ENCODE results near the gene MISP.

Gene MISP

DNA sequence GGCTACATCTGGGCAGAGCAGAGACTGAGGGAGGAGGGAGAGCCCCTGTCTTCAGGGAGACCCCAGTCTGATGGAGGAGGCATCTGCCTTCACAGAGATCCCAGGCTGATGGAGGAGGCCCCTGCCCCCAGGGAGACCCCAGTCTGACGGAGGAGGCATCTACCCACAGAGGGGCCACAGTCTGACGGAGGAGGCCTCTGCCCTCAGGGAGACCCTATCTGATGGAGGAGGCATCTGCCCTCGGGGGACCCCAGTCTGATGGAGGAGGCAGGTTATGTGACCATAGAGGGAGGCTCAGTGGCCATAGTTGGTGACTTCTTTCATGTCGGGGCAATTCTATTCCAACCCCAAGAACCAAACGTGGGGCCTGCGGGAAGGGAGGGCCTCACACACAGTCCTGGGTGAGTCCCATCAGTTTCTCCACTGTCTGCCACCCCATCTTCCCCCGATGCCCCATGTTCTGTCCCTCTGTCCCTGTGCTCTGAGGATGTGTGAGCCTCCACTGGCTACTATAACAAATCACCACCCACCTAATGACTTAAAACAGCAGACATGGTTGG lies 14.3 kb downstream of the MISP start:
- TF ChIP-seq, protein P1, sequence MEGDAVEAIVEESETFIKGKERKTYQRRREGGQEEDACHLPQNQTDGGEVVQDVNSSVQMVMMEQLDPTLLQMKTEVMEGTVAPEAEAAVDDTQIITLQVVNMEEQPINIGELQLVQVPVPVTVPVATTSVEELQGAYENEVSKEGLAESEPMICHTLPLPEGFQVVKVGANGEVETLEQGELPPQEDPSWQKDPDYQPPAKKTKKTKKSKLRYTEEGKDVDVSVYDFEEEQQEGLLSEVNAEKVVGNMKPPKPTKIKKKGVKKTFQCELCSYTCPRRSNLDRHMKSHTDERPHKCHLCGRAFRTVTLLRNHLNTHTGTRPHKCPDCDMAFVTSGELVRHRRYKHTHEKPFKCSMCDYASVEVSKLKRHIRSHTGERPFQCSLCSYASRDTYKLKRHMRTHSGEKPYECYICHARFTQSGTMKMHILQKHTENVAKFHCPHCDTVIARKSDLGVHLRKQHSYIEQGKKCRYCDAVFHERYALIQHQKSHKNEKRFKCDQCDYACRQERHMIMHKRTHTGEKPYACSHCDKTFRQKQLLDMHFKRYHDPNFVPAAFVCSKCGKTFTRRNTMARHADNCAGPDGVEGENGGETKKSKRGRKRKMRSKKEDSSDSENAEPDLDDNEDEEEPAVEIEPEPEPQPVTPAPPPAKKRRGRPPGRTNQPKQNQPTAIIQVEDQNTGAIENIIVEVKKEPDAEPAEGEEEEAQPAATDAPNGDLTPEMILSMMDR (IDR thresholded peaks at IDR 0.05; ENCODE audit: insufficient read depth, low read depth, low read length, missing control alignments) = no peak
- H3K4me3 ChIP-seq (ENCODE audit: low read depth, low read length) = no peak overlapping the region
- no peak for DNase-seq (ENCODE audit: low read depth)

DNA sequence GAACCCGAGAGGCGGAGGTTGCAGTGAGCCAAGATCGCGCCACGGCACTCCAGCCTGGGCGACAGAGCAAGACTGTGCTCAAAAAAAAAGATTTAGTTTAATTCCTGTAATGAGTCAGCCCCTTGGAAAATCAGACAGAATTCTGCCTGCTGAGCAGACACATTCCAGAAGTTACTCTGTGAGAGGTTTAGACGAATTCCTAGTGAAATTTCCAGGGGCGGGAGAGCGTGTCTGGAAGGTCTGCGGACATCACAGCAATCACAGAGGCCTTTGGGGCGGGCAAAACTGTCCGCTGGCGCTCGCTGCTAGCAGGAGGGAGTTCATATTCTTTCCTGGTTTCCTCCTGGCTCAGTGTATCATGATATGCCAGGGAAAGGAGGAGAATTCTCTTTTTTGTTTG lies 17.5 kb downstream of the MISP start:
- no peak for DNase-seq (ENCODE audit: low read depth)
- TF ChIP-seq, protein P1 (IDR thresholded peaks at IDR 0.05; ENCODE audit: insufficient read depth, low read depth, low read length, missing control alignments) = no peak
- no peak overlapping the region for H3K4me3 ChIP-seq (ENCODE audit: low read depth, low read length)

DNA sequence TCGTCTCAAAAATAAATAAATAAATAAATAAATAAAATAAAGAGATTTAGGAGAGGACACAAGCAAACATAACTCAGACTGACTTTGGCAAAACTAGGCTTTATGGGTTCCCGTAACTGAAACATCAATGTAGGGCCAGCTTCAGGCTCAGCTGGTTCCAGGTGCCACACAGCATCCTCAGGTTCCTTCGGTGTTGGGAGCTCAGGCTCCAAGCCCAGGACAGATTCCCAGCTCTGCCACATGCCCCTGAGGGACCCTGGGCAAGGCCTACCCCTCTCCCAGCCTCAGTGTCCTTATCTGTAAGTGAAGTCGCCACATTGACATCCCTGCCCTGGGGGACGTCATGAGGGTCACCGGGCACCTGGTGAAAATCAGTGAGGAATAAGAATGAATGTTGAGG lies 18.7 kb downstream of the MISP start:
- TF ChIP-seq, protein P1 (IDR thresholded peaks at IDR 0.05; ENCODE audit: insufficient read depth, low read depth, low read length, missing control alignments) = no peak
- H3K4me3 ChIP-seq (ENCODE audit: low read depth, low read length) = no peak overlapping the region
- no peak for DNase-seq (ENCODE audit: low read depth)

DNA sequence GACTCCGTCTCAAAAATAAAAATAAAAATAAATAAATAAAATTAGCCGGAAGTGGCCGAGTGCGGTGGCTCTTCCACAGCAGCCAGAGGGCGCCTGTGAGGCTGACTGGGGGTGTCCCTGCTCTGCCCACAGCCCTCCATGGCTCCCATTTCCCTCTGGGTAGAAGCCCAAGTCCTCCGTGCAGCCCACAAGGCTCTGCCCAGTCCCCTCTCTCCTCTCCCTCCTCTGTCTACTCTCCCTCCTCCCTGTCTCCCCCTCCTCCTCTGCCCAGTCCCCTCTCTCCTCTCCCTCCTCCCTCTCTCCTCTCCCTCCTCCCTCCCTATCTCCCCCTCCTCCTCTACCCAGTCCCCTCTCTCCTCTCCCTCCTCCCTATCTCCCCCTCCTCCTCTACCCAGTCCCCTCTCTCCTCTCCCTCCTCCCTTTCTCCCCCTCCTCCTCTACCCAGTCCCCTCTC lies 20.4 kb downstream of the MISP start:
- H3K4me3 ChIP-seq (ENCODE audit: low read depth, low read length) = no peak overlapping the region
- DNase-seq (ENCODE audit: low read depth) = peak; percentile 67
- TF ChIP-seq, protein P1 (IDR thresholded peaks at IDR 0.05; ENCODE audit: insufficient read depth, low read depth, low read length, missing control alignments) = peak; percentile 57

DNA sequence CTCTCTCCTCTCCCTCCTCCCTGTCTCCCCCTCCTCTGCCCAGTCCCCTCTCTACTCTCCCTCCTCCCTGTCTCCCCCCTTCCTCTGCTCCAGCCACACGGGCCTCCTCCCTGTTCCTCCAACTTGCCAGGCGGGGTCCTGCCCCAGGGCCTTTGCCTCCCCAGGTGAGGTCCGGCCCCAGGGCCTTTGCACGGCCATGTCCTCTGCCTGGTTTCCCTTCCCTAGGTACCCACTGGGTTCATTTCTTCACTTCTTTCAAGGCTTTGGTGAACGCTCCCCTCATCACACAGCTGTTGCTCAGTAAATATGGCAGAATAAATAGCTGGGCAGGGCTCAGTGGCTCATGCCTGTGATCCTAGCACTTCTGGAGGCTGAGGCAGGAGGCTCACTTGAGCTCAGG lies 21.2 kb downstream of the MISP start:
- TF ChIP-seq, protein P1 (IDR thresholded peaks at IDR 0.05; ENCODE audit: insufficient read depth, low read depth, low read length, missing control alignments) = no peak
- DNase-seq (ENCODE audit: low read depth) = no peak
- no peak overlapping the region for H3K4me3 ChIP-seq (ENCODE audit: low read depth, low read length)

DNA sequence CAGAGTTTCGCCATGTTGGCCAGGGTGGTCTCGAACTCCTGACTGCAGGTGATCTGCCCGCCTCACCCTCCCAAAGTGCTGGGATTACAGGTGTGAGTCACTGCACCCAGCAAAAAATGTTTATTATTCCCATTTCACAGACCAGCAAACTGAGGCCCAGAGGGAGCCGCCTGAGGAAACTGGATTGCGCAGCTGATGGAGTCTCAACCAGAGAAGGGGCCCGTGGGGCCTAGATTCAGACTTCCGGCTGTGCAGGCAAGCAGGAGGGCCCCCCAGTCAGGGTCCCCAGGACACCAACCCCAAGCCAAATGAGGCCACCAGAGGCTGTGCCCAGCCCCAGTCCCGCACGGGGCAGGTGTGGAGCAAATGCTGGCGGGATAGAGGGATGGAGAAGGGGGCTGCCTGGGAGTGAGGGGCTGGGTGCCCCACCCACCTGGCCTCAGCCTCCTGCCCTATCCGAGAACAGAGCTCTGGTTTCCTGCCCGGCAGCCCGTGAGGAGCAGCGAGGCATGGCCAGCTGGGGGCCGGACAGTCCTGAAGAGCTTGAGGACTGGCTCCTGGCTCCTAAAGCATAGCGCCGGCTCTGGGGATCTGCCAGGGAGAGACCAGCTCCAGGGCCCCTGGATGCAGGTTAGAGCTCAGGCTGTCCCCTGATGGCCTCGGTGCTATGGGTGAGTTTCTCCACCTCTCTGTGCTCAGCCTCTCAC lies 22.0 kb downstream of the MISP start:
- TF ChIP-seq, protein P1 (IDR thresholded peaks at IDR 0.05; ENCODE audit: insufficient read depth, low read depth, low read length, missing control alignments) = no peak
- no peak overlapping the region for H3K4me3 ChIP-seq (ENCODE audit: low read depth, low read length)
- DNase-seq (ENCODE audit: low read depth) = no peak

Measured in GM12865 (cell line).